ENCODE results near the gene LMO4.

The LMO4 gene

GRCh38 chr1:87329051-87329525, 408 bp downstream of the LMO4 start:
- no peak for DNase-seq

DNA sequence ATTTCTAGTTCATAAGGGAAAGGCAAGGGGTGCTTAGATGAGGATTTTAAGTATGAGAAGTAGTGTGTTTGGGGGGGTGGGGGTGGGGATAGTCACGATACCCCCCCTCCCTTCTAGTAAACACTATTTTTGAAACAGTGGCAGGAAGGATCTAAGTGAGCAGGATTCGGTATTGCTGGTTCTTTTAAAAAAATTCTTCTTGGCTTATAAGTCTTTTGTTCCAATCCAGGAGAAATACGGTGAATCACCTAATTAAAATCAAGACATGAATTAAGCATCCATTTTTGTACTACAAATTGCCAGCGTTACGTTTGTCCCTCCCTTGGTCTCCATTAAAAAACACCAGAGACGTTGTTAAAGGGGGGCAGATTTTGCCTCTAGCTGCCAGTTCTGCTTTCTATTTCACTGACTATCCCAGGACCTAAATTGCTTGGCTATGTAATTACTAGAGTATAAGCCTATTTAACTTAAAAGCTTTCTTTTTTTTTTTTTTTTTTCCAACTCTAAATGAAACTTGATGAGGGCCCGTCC, 911 bp downstream of the LMO4 start:
- peak; percentile 45 for DNase-seq

DNA sequence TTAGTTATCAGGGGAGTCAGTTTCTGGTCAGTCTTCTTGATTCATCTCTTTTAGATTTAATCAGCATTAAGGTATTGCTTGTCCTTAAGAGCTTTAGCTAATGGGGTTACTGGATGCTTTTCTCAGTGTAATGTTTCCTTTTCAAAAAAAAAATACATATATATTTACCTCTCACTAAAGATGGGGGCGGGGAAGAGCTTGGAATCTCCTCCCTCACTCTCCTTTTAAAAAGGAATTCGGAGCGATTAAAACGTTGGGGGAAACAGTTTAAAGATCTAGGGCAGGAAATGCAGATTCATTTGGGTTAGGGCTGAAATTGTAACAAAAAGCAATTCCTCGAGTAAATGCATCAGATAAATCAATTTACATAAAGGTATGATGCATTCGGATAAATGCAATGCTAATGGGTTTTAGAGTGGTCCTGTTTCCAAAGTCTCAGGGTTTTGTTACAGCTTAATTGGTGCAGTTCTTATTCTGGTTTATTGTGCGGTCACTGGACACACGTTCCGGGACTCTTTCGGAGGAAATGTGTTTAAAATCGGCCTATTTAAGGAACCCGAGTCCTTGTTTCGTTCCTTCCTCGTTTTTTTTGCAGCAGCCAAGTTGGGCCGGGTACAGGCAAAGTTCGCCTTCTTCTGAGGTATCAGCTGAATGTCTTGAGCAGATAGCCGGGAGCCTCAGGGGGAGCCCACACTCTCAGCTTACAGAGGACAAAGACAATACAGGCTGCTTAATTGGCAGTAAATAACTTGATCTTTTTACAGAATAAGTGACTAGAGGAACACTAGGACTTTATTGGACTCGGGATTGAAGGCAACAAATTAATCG, 1.6 kb downstream of the LMO4 start:
- peak; percentile 53 for DNase-seq

- DNase-seq, result no peak
These were observed 2.2 kb downstream of the LMO4 start for GRCh38 chr1:87330885-87331364.

DNA sequence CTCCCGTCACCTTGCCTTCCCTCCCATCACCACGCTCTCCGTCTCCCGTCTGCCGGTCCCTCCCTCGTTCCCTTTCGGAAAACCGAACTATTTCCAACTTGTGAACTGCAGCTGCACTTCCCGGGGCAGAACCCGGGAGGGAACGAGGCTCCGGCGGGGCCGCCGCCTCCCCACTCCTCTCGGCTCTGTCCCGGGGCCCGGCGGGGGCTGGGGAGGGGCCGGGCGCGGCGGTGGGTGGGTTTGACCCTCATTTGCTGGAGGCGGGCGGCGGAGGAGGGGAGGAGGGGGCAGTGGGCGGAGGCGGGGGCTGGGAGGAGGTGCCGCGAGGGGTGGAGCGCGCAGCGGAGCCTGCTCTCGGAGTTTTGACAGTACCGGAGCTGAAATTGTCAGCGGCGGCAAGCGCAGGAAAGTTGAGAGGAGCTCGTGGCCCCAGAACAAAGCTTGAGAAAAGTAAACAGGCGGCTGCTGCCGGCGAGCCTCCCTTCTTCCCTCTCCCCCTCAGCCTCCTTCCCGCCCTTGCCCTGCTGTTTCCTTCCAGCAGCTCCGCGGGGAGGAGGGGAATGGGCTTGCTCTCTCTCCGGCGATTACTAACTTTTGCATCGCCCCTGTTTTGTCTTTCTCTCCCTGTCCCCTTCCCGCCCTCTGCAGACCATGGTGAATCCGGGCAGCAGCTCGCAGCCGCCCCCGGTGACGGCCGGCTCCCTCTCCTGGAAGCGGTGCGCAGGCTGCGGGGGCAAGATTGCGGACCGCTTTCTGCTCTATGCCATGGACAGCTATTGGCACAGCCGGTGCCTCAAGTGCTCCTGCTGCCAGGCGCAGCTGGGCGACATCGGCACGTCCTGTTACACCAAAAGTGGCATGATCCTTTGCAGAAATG, 2.9 kb downstream of the LMO4 start:
- peak; percentile 60 for DNase-seq

DNA sequence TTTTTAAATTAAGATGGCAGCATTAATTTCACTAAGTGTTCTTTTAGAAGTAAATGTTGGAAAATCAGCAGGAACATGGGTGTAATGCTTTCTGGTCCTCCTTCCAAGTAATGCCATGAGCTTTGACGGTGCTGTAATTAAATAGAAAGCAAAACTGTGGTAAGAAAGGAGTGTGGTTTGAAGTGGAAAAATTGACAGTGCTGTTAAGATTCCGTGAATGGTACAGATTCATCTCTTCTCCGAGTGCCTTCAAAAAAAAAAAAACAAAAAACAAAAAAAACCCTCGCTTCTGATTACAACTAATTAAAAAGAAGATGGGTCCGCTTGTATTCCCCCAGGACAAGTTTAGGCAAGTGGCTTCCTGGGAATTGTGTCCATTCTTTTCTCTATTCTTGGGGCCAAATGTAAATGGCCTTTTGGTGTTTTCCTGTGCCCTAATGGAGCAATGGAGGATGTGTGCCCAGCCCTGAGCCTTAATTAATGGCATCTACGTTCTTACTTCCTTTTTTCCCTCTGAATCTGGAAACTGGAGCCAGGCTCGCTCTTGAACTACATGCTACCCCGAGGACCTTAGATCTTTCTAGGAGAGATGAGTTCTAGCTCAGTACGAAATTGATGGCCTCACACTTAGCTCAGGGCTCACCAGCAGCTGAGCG, 5.1 kb downstream of the LMO4 start:
- DNase-seq, result no peak

DNA sequence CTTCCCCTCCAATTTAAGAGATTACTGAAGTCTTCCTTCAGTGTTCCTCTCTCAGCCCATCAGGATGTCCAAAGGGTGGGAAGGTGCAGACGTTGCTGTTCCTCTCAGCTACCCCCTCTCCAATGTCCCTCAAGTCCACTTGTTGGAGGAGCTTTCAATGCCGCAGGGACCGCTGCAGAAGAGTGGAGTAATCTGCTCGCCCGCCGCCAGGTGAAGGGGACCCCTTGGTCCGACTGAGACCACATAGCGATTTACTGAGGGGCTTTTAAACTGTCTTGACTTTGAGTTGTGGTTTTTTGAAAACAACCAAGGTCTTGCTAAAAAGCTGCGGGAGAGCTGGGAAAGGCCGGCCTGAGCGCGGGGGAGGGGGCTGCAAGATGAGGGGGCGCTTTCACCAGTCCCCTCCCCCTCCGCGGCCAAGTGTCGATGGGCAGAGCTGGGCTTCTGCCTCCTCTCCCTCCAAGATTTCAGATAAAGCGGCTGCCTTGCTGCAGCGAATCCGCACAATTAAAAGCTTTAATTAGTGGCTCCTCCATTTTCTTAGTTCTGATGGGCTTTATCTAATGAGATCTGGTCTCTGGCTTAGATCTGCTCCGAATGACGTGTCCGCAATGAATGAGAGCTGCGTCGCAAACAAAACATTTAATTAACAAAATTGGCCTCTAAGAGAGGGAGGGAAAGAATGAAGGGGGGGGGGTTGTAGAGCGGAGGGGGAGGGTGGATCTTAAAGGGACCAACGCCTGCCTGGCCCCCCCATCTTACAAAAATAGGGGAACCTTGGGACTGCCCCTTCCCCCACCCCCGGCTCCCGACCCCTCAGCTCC, 5.9 kb downstream of the LMO4 start:
- peak; percentile 22 for DNase-seq

DNA sequence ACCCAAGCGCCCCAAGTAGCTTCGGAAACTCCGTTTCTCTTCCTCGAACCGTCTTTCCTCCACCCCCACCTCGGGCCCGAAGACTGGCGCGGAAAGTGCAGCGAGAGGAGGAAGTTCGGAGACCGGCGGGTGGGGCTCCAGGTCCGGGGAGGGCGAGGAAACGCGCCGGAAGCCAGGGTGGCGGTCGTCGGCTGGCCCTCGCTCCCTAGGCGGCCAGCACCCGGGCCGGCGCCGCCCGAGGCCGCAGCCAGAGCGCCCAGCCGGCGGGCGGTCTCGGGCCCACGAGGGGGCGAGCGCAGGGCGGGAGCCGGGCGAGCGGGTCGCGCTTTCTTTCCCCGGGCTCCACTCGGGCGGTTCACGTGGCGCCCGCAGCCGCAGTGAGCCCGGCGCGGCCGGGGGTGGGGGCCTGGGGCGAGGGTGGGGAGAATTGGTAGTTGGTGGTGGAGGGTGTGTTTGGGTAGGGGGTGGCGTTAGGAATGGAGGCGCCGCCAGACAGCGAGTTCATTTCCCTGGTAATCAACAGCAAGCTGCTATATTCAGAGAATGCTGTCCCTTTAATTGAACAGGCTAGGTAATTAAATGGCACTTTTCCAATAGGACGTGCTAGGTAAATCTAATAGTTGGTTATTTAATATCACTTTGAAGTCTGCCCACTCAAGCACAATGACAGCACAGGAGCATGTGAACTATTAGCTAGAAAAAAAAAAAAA, 6.7 kb downstream of the LMO4 start:
- peak; percentile 56 for DNase-seq

- DNase-seq, result no peak
These were observed 8.0 kb downstream of the LMO4 start for GRCh38 chr1:87336623-87337067.

DNA sequence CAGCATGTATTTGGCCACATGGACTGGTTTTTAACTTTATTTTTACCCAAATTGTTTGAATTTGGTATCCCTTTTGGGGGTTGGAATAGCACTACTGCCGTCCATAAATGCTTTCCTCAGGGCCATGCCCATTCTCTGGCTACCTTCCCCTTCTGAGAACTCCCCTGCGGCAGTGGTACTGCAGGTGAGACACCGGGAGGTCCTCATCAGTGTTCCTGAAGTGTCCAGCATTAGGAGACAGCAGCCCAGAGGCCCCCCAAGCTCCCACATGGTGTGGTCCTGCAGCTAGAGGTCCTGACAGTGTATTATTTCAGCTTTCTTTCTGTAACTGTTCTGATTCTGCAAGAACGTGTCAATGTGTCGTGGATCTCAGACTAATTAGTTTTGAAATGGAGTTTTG, 8.9 kb downstream of the LMO4 start:
- no peak for DNase-seq

- no peak for DNase-seq
These were observed 9.9 kb downstream of the LMO4 start for GRCh38 chr1:87338566-87338965.

DNA sequence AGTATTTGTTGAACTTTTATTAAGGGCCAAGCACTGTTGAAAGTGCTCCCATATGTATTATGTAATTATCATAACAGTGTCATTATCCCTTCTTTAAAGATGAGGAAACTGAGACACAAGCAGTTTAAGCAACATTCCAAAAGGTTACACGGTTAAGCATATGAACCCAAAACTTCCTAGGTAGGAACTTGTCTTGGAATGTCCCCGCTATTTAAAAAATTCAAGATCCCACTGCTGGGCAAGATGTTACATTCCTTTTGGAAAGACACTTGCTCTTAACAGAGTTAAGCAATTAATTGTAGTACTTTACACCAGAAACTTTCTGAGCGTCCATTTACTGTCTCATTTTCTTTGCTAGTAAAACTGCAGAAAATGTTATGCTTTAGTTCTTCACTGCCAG, 15.6 kb downstream of the LMO4 start:
- no peak for DNase-seq

GRCh38 chr1:87346130-87346814, 17.6 kb downstream of the LMO4 start:
- no peak for DNase-seq

GRCh38 chr1:87348341-87349019, 19.8 kb downstream of the LMO4 start:
- no peak for DNase-seq

DNA sequence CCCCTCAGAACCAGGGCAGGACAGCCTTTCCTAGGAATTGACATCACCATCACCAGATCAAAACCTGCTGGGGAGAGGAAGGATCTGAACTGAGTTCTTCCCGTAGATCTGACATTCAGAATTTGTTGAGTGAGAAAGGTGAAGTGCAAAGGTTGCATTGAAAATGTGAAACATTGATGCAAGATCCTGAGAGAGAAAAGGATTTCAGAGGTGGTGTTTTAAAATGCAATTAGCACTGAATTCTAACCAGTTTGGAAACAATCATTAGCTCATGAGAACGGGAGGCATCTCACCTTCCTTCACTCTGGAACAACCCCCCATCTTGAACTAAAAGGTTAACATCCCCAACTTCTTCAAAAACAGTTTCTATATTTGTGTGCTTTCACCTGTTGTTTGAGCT, 20.4 kb downstream of the LMO4 start:
- DNase-seq, result no peak

GRCh38 chr1:87355894-87356293, 27.2 kb downstream of the LMO4 start:
- no peak for DNase-seq

GRCh38 chr1:87356591-87356990, 27.9 kb downstream of the LMO4 start:
- DNase-seq, result no peak

- DNase-seq, result no peak
These were observed 29.5 kb downstream of the LMO4 start for GRCh38 chr1:87358219-87358618.

- DNase-seq, result no peak
These were observed 30.9 kb downstream of the LMO4 start for GRCh38 chr1:87359586-87359985.

Data from midbrain (tissue), 1 donor.